ENCODE data around the gene CAPZB. TPM values are rescaled to one million over a fixed set of nuclear protein-coding genes. Genes with fewer than 3 reads are reported as not detected.

The CAPZB gene
- total RNA-seq, 4 donors from 2014 or later: 84.7 to 124 (median 103) TPM

GRCh38 chr1:19360843-19361610 lies 124.3 kb downstream of the CAPZB start:
- H3K4me3 ChIP-seq (ENCODE audit: low read depth, poor library complexity, severe bottlenecking): no peak overlapping the region
- 42 to 51% methylated on average over 18 of the region's 18 CpGs for WGBS, 2 donors
- TF ChIP-seq CTCF (IDR thresholded peaks at IDR 0.05): no peak
- no peak for TF ChIP-seq POLR2A (IDR thresholded peaks at IDR 0.05)
- intact Hi-C loops (cut with DNase I; ENCODE audit: low total_unique reads): no loop called here
- DNase-seq (ENCODE audit: low spot score in 2 of 2): no peak

- no peak for TF ChIP-seq CTCF (IDR thresholded peaks at IDR 0.05)
- TF ChIP-seq POLR2A (IDR thresholded peaks at IDR 0.05): no peak
- H3K4me3 ChIP-seq (ENCODE audit: low read depth, poor library complexity, severe bottlenecking): no peak overlapping the region
- intact Hi-C loops (cut with DNase I; ENCODE audit: low total_unique reads): no loop called here
- DNase-seq (ENCODE audit: low spot score in 2 of 2): no peak
- WGBS, 2 donors: 36 to 38% methylated on average over 11 of the region's 11 CpGs
Observed at GRCh38 chr1:19360432-19360831, 124.9 kb downstream of the CAPZB start.

GRCh38 chr1:19360016-19360415 lies 125.3 kb downstream of the CAPZB start:
- TF ChIP-seq CTCF (IDR thresholded peaks at IDR 0.05) (no peak), POLR2A (IDR thresholded peaks at IDR 0.05) (no peak)
- no peak overlapping the region for H3K4me3 ChIP-seq (ENCODE audit: low read depth, poor library complexity, severe bottlenecking)
- 24 to 31% methylated on average over 6 of the region's 6 CpGs for WGBS, 2 donors
- intact Hi-C loops (cut with DNase I; ENCODE audit: low total_unique reads): no loop called here
- DNase-seq (ENCODE audit: low spot score in 2 of 2): no peak

- intact Hi-C loops (cut with DNase I; ENCODE audit: low total_unique reads): no loop called here
- TF ChIP-seq CTCF (IDR thresholded peaks at IDR 0.05) (no peak), POLR2A (IDR thresholded peaks at IDR 0.05) (no peak)
- WGBS, 2 donors: 88 to 91% methylated on average over 9 to 11 of the region's 11 CpGs
- no peak overlapping the region for H3K4me3 ChIP-seq (ENCODE audit: low read depth, poor library complexity, severe bottlenecking)
- DNase-seq (ENCODE audit: low spot score in 2 of 2): no peak
Observed at GRCh38 chr1:19359357-19359756, 126.0 kb downstream of the CAPZB start.

GRCh38 chr1:19358710-19359109 lies 126.6 kb downstream of the CAPZB start:
- intact Hi-C loops (cut with DNase I; ENCODE audit: low total_unique reads): no loop called here
- TF ChIP-seq CTCF (IDR thresholded peaks at IDR 0.05): no peak
- no peak for TF ChIP-seq POLR2A (IDR thresholded peaks at IDR 0.05)
- no peak for DNase-seq (ENCODE audit: low spot score in 2 of 2)
- H3K4me3 ChIP-seq (ENCODE audit: low read depth, poor library complexity, severe bottlenecking): no peak overlapping the region
- whole genome bisulfite sequencing, 2 donors: 88 to 91% methylated on average over 8 of the region's 8 CpGs

Data from lower leg skin (tissue), 4 donors.